Heart left ventricle (tissue), 13 donors: ENCODE measurements around the gene CTNNAL1.

Source experiments
- CTCF ChIP-seq, 12 donors: fragments of 200-600 bp; sonication (generic) in 4 of 12; IDR thresholded peaks; one replicate each; pipeline versions ENCODE4 v1.5.0 to v1.8.0; 2018 to 2022; ENCODE audit warnings: antibody characterized with exemption in 12 of 12, mild to moderate bottlenecking in 5 of 12
- POLR2A ChIP-seq, 2 donors: fragments of 450-650 bp; IDR thresholded peaks; one replicate each; pipeline ENCODE4 v1.6.1; 2017; ENCODE audit warnings: antibody characterized with exemption in 2 of 2, mild to moderate bottlenecking in 2 of 2, moderate library complexity in 2 of 2
- donor health status: ischemic (EF 13 %, LVEDD 7.1; RV severe dilation, severe dysfunction).
- donor health status: DM: no; HTN: yes; CAD: no.
- donor health status: DM: no; HTN: no; CAD: no.
- donor health status: ischemic (EF 25% LVEDD 6.9; RV normal size, moderate dysfunction).
- donor health status: ischemic (EF 25% LVEDD 5.7; RV mildly dilated, moderate dysfunction).
- donor health status: ischemic (EF 35%, LVEDD 5.7; RV mildly dilated, moderate dysfunction).
- donor health status: nonischemic (EF 11% LVEDD 7.7; RV severe dilation, severe dysfunction).
- donor health status: DM: yes; HTN: yes; CAD: no.
- donor health status: PGD.
- donor health status: ischemic (EF 29% LVEDD 5.4; RV normal size, mild dysfunction).
- donor health status: nonischemic (EF 23%, LVEDD 6.1; RV moderate dilation, normal function).

DNA sequence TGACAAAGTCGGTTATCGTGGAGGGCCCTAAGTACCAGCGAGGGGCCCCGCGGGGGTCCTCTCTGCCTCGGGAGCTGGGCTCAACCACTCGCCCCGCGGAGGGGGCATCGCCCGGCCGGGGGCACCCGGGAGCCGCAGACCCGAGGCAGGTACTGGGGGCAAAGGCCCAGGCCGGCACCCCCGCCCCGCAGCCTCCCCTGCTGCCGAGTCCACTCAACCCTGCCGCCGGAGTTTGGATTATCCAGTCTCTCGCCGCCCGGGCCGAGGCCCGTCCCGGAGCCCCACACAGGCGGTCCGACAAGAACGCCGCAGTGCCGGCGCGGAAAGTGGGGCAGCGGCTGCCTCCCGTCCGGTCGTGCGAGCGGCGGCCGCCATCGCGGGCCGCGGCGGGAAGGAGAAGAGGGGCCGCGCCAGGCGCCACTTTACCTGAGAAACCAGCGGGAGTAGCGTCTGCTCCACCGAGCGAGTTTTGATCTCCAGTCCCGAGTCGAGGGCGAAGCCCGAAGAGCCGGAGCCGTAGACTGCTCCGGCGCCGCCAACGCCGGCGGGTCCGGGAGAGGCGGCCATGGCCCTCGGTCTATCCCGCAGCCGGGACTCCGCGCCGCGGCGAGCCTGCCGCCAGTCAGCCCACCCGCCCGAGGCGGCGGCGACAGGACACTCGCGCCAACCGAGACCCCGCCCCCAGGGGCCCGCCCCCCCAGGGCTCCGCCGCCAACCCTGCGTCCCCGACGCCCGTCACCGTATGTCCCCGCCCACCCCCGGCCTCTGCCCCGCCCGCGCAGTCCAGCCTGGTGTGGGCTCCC is at the start of gene CTNNAL1:
- peak in 1 of 12 donors; percentile 3 for TF ChIP-seq CTCF (IDR thresholded peaks at IDR 0.05)
- TF ChIP-seq POLR2A (IDR thresholded peaks at IDR 0.05): peak; percentile 62 to 97
